ENCODE measurements around the gene OR6M1. TPM values are rescaled to one million over a fixed set of nuclear protein-coding genes. Genes with fewer than 3 reads are reported as not detected.

The OR6M1 gene, protein sequence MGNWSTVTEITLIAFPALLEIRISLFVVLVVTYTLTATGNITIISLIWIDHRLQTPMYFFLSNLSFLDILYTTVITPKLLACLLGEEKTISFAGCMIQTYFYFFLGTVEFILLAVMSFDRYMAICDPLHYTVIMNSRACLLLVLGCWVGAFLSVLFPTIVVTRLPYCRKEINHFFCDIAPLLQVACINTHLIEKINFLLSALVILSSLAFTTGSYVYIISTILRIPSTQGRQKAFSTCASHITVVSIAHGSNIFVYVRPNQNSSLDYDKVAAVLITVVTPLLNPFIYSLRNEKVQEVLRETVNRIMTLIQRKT
- total RNA-seq: not detected

DNA sequence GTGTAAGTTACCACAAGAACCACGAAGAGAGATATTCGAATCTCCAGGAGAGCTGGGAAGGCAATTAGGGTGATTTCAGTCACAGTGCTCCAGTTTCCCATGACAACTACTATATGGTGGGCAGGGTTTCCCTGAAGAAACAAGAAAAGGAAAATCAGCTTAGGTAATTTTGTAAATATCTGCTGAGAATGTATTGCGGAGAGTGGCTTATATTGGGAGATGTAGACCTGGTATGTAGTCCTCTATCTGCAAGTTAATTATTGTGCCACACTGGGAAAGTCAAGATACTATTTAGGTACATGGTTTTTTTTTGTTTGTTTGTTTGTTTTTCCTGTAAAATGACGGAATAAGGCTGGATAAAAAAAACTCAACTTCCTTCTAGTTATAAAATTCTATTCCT, at the start of gene OR6M1:
TSS of gene OR6M1 (minus strand) at position 101 of the 400 bp plus-strand sequence. CDS start at position 101, 0 bp downstream.
- ATAC-seq: no peak
- Mint-ChIP-seq H3K4me3 (no peak within 1 kb of the TSS), H3K9me3 (ENCODE audit: low read depth) (no peaks in the 10 kb centered on the region), H3K36me3 (ENCODE audit: low read depth) (no peaks in the 10 kb centered on the region), H3K27ac (no peak within 1 kb of the TSS), H3K27me3 (no peaks in the 10 kb centered on the region), H3K4me1 (no peaks in the 10 kb centered on the region)
- POLR2A ChIA-PET: no interaction called here
- intact Hi-C loops (cut with DNase I, micrococcal nuclease): no loop called here
- CTCF ChIA-PET: no interaction called here
- DNase-seq: no peak

DNA sequence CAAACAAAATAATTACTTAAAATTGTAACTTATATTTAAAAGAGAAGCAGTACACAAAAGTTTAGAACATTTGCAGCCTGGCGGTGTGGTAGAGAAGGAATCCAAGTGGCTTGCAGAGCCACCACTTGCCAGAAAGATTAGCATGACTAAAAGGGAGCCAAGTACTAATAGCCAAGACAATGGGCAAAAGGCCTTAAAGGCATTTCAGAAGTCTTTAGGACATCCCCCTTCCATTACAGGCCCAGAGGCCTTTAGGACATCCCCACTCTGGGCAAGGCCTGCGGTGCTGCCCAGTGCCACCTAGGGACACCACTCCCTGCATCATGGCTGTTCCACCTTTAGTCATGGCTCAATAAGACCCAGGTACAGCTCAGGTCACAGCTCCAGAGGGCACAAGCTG, 46.9 kb upstream of the OR6M1 start:
- POLR2A ChIA-PET: no interaction called here
- CTCF ChIA-PET: no interaction called here
- no peak for DNase-seq
- Mint-ChIP-seq H3K27ac (no peak overlapping the region), H3K9me3 (ENCODE audit: low read depth) (peaks cover 2% of the 10 kb centered on the region), H3K36me3 (ENCODE audit: low read depth) (no peaks in the 10 kb centered on the region), H3K27me3 (peaks cover 11% of the 10 kb centered on the region), H3K4me1 (no peaks in the 10 kb centered on the region), H3K4me3 (no peak overlapping the region)
- ATAC-seq: no peak
- intact Hi-C loops (cut with DNase I, micrococcal nuclease): no loop called here

DNA sequence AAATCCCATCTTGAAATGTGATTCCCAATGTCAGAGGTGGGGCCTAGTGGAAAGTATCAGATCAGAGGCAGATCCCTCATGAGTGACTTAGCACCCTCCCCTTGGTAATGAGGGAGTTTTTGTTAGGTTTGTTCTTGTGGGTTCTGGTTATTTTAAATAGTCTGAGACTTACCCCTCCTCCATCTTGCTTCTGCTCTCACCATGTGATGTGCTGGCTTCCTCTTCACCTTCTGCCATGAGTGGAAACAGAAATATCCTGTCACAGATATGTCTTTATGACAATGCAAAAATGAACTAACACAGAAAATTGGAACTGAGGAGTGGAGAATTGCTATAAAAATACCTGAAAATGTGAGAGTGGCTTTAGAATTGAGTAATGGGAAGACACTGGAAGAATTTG, 46.2 kb upstream of the OR6M1 start:
- Mint-ChIP-seq H3K4me3 (no peak overlapping the region), H3K27ac (no peak overlapping the region), H3K9me3 (ENCODE audit: low read depth) (peaks cover 2% of the 10 kb centered on the region), H3K4me1 (no peaks in the 10 kb centered on the region), H3K36me3 (ENCODE audit: low read depth) (no peaks in the 10 kb centered on the region), H3K27me3 (peaks cover 11% of the 10 kb centered on the region)
- POLR2A ChIA-PET: no interaction called here
- CTCF ChIA-PET: interaction anchor here (0.6 kb wide), 1 partner anchor 892 kb away, joined by 3 read pairs; no protein-coding TSS in a partner anchor
- ATAC-seq (no peak), DNase-seq (no peak)
- intact Hi-C loops (cut with DNase I, micrococcal nuclease): no loop called here

DNA sequence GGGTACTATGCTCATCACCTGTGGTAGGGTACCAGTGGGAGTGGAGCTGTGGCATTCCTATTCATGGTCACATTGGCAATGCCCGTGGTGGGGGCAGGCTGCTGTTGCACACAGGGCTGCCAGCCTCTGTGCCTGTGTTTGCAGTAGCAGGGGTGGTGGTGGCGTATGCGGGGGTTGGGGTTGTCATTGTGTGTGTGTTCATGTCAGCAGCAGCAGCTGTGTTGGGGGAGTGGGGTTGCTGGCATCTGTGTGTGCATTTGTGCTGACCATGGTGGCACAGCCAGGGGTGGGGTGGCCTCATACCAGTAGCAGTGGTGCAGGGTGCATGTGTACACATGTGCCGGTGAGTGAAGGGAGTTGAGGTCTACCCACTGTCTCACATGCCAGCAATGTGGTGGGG, 45.0 kb upstream of the OR6M1 start:
- Mint-ChIP-seq H3K9me3 (ENCODE audit: low read depth) (no peaks in the 10 kb centered on the region), H3K4me1 (no peaks in the 10 kb centered on the region)

DNA sequence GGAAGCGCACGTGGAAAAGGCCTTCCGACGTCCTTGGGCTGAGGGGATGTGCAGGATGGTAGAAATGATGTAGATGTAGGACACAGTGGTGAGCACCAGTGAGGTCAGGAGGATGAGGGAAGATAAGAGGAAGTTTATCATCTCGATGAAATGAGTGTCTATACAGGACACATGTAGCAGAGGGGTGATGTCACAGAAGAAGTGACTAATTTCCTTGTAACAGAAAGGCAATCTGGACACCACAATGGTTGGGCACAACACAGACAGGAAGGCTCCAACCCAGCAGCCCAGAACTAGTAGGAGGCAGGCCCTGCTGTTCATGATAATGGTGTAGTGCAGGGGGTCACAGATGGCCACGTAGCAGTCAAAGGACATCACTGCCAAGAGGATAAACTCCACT, 35.0 kb upstream of the OR6M1 start:
- Mint-ChIP-seq H3K27ac (no peak overlapping the region), H3K4me1 (no peaks in the 10 kb centered on the region), H3K9me3 (ENCODE audit: low read depth) (no peaks in the 10 kb centered on the region), H3K27me3 (peaks cover 17% of the 10 kb centered on the region), H3K36me3 (ENCODE audit: low read depth) (no peaks in the 10 kb centered on the region), H3K4me3 (no peak overlapping the region)
- DNase-seq: peak; percentile 14
- POLR2A ChIA-PET: no interaction called here
- CTCF ChIA-PET: interaction anchor here (0.8 kb wide), 1 partner anchor 233 kb away, joined by 4 read pairs; no protein-coding TSS in a partner anchor
- peak; percentile 51 for ATAC-seq
- intact Hi-C loops (cut with DNase I, micrococcal nuclease): no loop called here

More for the DNA sequence above, 45.0 kb upstream of the OR6M1 start:
- intact Hi-C loops (cut with DNase I, micrococcal nuclease): no loop called here
- Mint-ChIP-seq H3K27me3 (peaks cover 11% of the 10 kb centered on the region), H3K27ac (no peak overlapping the region), H3K36me3 (ENCODE audit: low read depth) (no peaks in the 10 kb centered on the region), H3K4me3 (no peak overlapping the region)
- POLR2A ChIA-PET: no interaction called here
- CTCF ChIA-PET: no interaction called here
- no peak for DNase-seq
- no peak for ATAC-seq

DNA sequence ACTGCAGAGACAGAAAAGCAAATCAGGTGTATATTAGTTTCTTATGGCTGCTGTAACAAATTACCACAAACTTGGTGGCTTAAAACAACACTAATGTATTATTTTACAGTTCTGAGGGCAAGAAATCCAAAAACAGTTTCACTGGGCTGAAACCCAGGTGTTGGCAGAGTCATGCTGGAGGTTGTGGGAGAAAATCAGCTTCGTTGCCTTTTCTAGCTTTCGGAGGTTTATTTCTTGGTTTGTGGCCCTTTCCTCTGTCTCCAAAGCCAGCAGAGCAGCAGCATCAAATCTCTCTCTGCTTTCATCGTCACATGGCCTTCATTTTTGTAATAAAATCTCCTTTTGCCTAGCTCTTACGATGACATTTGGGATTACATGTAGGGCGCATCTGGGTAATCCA, 33.0 kb upstream of the OR6M1 start:
- DNase-seq (no peak), ATAC-seq (no peak)
- POLR2A ChIA-PET: no interaction called here
- CTCF ChIA-PET: no interaction called here
- peaks cover 12% of the 10 kb centered on the region for H3K27me3 Mint-ChIP-seq
- H3K4me3 Mint-ChIP-seq: no peak overlapping the region
- H3K27ac Mint-ChIP-seq: no peak overlapping the region
- intact Hi-C loops (cut with DNase I, micrococcal nuclease): no loop called here
- H3K36me3 Mint-ChIP-seq (ENCODE audit: low read depth): no peaks in the 10 kb centered on the region
- no peaks in the 10 kb centered on the region for H3K4me1 Mint-ChIP-seq
- H3K9me3 Mint-ChIP-seq (ENCODE audit: low read depth): no peaks in the 10 kb centered on the region

DNA sequence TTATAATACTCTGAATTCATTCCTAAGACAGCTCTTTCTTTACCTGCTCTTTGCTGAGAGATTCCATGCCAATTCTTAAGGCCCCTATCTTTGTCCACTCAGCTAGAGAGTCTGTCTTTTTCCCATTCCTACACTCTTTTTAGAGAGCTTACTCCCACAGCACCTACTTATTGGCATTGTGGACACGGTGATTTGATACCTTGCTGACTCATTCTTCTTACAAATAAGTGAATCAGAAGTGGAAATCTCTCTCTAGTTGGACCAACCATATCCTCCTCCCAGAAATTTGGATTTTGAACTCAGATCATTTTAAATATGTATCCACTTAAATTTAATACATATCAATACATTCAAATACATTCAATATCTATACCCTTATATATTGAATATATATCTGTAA, 32.5 kb upstream of the OR6M1 start:
- peaks cover 10% of the 10 kb centered on the region for H3K27me3 Mint-ChIP-seq
- ChIA-PET CTCF (no interaction called here), POLR2A (no interaction called here)
- H3K4me3 Mint-ChIP-seq: no peak overlapping the region
- H3K36me3 Mint-ChIP-seq (ENCODE audit: low read depth): no peaks in the 10 kb centered on the region
- no peak for ATAC-seq
- intact Hi-C loops (cut with DNase I, micrococcal nuclease): no loop called here
- no peak for DNase-seq
- no peaks in the 10 kb centered on the region for H3K9me3 Mint-ChIP-seq (ENCODE audit: low read depth)
- no peaks in the 10 kb centered on the region for H3K4me1 Mint-ChIP-seq
- H3K27ac Mint-ChIP-seq: no peak overlapping the region

DNA sequence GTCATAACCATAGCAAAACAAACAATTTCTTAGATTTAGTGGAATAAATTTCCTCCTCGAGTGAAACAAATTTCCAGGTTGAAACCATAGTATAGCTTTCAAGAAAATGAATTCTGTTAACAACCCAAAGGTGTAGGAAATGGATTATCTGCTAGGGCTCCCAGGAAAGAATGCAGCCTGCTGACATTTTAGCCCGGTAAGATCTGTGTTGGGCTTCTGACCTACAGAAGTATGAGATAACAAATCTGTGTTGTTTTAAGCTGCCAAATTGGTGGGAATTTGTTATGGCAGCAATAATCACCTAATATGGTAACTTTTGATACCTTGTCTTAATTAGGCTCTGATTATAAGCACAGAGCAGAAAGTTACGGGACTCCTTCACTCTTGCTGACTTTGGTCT, 32.0 kb upstream of the OR6M1 start:
- Mint-ChIP-seq H3K4me1 (no peaks in the 10 kb centered on the region), H3K27me3 (peaks cover 10% of the 10 kb centered on the region), H3K4me3 (no peak overlapping the region), H3K9me3 (ENCODE audit: low read depth) (no peaks in the 10 kb centered on the region), H3K27ac (no peak overlapping the region), H3K36me3 (ENCODE audit: low read depth) (no peaks in the 10 kb centered on the region)
- DNase-seq: no peak
- ChIA-PET POLR2A (no interaction called here), CTCF (no interaction called here)
- intact Hi-C loops (cut with DNase I, micrococcal nuclease): no loop called here
- no peak for ATAC-seq

DNA sequence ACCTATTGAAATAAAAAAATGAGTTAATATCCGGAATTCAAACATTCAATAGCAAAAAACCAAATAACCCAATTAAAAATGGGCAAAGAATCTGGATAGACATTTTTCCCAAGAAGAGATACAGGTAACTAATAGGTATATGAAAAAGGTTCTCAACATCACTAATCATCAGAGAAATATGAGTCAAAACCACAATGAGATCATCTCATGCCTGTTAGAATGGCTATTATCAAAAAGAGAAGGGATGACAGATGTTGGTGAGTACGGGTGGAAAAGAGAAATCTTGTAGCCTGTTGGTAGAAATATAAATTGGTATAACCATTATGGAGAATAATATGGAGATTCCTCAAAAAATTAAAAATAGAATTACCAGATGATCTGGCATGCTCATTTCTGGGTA, 26.9 kb upstream of the OR6M1 start:
- Mint-ChIP-seq H3K4me3 (no peak overlapping the region), H3K36me3 (ENCODE audit: low read depth) (no peaks in the 10 kb centered on the region), H3K4me1 (no peaks in the 10 kb centered on the region), H3K27me3 (peaks cover 16% of the 10 kb centered on the region), H3K27ac (no peak overlapping the region), H3K9me3 (ENCODE audit: low read depth) (no peaks in the 10 kb centered on the region)
- ATAC-seq (no peak), DNase-seq (no peak)
- intact Hi-C loops (cut with DNase I, micrococcal nuclease): no loop called here
- ChIA-PET POLR2A (no interaction called here), CTCF (interaction anchor here (0.7 kb wide), 1 partner anchor 1307 kb away, joined by 3 read pairs; no protein-coding TSS in a partner anchor)

DNA sequence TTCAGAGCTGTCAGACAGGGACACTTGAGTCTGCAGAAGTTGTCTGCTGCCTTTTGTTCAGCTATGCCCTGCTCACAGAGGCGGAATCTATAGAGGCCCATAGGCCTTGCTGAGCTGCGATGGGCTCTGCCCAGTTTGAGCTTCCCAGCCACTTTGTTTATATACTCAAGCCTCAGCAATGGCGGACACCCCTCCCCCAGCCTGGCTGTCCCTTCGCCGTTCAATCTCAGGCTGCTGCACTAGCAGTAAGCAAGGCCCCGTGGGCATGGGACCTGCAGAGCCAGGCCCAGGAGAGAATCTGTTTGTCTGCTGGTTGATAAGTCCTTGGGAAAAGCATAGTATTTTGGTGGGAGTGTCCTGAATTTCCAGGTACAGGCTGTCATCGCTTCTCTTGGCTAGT, 23.6 kb upstream of the OR6M1 start:
- no peak for ATAC-seq
- ChIA-PET POLR2A (no interaction called here), CTCF (no interaction called here)
- Mint-ChIP-seq H3K9me3 (ENCODE audit: low read depth) (no peaks in the 10 kb centered on the region), H3K27me3 (peaks cover 23% of the 10 kb centered on the region), H3K4me3 (no peak overlapping the region), H3K27ac (no peak overlapping the region), H3K36me3 (ENCODE audit: low read depth) (no peaks in the 10 kb centered on the region), H3K4me1 (no peaks in the 10 kb centered on the region)
- intact Hi-C loops (cut with DNase I, micrococcal nuclease): no loop called here
- DNase-seq: no peak

DNA sequence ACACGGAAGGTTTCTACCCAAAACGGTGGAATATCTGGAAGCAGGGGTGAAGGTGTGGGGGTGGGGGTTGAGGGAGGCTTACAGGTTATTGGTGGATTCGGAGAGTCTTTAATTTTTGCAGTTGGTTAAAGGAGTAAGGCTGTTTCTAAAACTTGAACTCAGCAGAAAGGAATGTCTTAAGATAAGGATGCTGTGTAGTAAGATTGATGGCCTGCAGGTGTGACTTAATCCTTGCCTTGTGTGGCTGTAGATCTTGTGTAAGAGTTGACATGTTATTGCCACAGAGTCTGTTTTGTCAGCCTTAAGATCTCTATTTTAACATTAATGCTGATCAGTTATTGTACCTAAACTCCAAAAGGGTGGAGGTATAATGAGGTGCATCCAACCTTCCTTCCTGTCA, 16.4 kb upstream of the OR6M1 start:
- intact Hi-C loops (cut with DNase I, micrococcal nuclease): no loop called here
- ATAC-seq: no peak
- H3K27me3 Mint-ChIP-seq: peaks cover 13% of the 10 kb centered on the region
- no peaks in the 10 kb centered on the region for H3K9me3 Mint-ChIP-seq (ENCODE audit: low read depth)
- no peak overlapping the region for H3K4me3 Mint-ChIP-seq
- H3K4me1 Mint-ChIP-seq: no peaks in the 10 kb centered on the region
- CTCF ChIA-PET: no interaction called here
- POLR2A ChIA-PET: no interaction called here
- no peaks in the 10 kb centered on the region for H3K36me3 Mint-ChIP-seq (ENCODE audit: low read depth)
- H3K27ac Mint-ChIP-seq: no peak overlapping the region
- no peak for DNase-seq

DNA sequence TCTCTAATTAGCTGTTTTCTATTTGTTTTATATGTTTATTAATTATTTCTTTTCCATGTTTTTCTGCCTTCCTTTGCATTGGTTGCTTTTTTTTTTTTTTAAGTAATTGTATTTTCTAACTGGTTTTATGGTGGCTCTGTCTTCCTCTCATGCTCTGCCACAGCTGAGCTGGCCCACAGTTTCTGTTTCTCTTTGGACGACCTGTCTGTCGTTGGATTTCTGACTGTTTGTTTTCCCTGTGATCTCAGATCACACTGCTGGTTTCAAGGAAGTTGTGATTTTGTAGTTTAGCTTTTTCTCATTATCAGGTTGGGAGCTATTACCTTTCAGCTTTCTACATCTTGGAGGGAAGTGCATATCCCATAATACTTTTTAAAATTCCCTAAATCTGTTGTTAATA, 15.9 kb upstream of the OR6M1 start:
- POLR2A ChIA-PET: no interaction called here
- peaks cover 11% of the 10 kb centered on the region for H3K27me3 Mint-ChIP-seq
- intact Hi-C loops (cut with DNase I, micrococcal nuclease): no loop called here

DNA sequence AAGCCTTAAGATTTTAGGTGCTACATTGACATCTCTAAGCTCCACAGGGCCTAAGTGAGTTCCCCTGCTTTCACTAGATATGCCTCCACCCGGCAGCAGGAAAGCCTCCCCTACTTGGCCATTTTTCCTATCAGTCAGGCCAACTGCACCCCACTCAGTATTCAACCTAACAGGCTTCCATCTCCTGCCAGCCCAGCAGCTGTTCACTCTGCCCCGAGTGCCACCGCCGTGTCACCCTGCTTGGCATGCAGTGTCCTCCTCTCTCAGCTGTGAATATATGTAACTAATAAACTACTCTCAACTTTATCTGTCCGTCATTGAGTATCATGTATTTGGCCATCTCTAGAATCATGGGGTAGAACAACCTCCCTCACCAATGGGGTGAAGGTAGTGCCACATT, 9.0 kb upstream of the OR6M1 start:
- Mint-ChIP-seq H3K4me3 (no peak overlapping the region), H3K9me3 (ENCODE audit: low read depth) (no peaks in the 10 kb centered on the region), H3K27ac (no peak overlapping the region), H3K4me1 (no peaks in the 10 kb centered on the region), H3K36me3 (ENCODE audit: low read depth) (no peaks in the 10 kb centered on the region), H3K27me3 (peaks cover 10% of the 10 kb centered on the region)
- intact Hi-C loops (cut with DNase I, micrococcal nuclease): no loop called here
- no peak for DNase-seq
- ATAC-seq: no peak
- CTCF ChIA-PET: no interaction called here
- POLR2A ChIA-PET: no interaction called here

More for the DNA sequence above, 15.9 kb upstream of the OR6M1 start:
- Mint-ChIP-seq H3K4me1 (no peaks in the 10 kb centered on the region), H3K9me3 (ENCODE audit: low read depth) (no peaks in the 10 kb centered on the region), H3K36me3 (ENCODE audit: low read depth) (no peaks in the 10 kb centered on the region), H3K4me3 (no peak overlapping the region), H3K27ac (no peak overlapping the region)
- no peak for DNase-seq
- CTCF ChIA-PET: no interaction called here
- ATAC-seq: no peak
